ENCODE results near the gene TRIM17.

TRIM17 gene

GRCh38 chr1:228417483-228418203 is 982 bp upstream of the TRIM17 start:
- TF ChIP-seq, protein P1, sequence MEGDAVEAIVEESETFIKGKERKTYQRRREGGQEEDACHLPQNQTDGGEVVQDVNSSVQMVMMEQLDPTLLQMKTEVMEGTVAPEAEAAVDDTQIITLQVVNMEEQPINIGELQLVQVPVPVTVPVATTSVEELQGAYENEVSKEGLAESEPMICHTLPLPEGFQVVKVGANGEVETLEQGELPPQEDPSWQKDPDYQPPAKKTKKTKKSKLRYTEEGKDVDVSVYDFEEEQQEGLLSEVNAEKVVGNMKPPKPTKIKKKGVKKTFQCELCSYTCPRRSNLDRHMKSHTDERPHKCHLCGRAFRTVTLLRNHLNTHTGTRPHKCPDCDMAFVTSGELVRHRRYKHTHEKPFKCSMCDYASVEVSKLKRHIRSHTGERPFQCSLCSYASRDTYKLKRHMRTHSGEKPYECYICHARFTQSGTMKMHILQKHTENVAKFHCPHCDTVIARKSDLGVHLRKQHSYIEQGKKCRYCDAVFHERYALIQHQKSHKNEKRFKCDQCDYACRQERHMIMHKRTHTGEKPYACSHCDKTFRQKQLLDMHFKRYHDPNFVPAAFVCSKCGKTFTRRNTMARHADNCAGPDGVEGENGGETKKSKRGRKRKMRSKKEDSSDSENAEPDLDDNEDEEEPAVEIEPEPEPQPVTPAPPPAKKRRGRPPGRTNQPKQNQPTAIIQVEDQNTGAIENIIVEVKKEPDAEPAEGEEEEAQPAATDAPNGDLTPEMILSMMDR (conservative IDR thresholded peaks at IDR 0.05; ENCODE audit: low read depth, low read length), result no peak
- peak; percentile 19 for DNase-seq (ENCODE audit: low read depth)
- H3K4me3 ChIP-seq (ENCODE audit: low read depth, low read length), result no peak overlapping the region

- DNase-seq (ENCODE audit: low read depth), result no peak
- TF ChIP-seq, protein P1 (conservative IDR thresholded peaks at IDR 0.05; ENCODE audit: low read depth, low read length), result no peak
- no peak overlapping the region for H3K4me3 ChIP-seq (ENCODE audit: low read depth, low read length)
Observed at GRCh38 chr1:228417061-228417460, 400 bp upstream of the TRIM17 start.

- H3K4me3 ChIP-seq (ENCODE audit: low read depth, low read length), result peak overlapping the region; percentile 53
- TF ChIP-seq, protein P1 (conservative IDR thresholded peaks at IDR 0.05; ENCODE audit: low read depth, low read length), result no peak
Observed at GRCh38 chr1:228415853-228416216, 826 bp downstream of the TRIM17 start.

GRCh38 chr1:228415221-228415620 is 1.4 kb downstream of the TRIM17 start:
- H3K4me3 ChIP-seq (ENCODE audit: low read depth, low read length), result no peak overlapping the region
- no peak for DNase-seq (ENCODE audit: low read depth)
- TF ChIP-seq, protein P1 (conservative IDR thresholded peaks at IDR 0.05; ENCODE audit: low read depth, low read length), result no peak

More at GRCh38 chr1:228415853-228416216, 826 bp downstream of the TRIM17 start:
- no peak for DNase-seq (ENCODE audit: low read depth)

DNA sequence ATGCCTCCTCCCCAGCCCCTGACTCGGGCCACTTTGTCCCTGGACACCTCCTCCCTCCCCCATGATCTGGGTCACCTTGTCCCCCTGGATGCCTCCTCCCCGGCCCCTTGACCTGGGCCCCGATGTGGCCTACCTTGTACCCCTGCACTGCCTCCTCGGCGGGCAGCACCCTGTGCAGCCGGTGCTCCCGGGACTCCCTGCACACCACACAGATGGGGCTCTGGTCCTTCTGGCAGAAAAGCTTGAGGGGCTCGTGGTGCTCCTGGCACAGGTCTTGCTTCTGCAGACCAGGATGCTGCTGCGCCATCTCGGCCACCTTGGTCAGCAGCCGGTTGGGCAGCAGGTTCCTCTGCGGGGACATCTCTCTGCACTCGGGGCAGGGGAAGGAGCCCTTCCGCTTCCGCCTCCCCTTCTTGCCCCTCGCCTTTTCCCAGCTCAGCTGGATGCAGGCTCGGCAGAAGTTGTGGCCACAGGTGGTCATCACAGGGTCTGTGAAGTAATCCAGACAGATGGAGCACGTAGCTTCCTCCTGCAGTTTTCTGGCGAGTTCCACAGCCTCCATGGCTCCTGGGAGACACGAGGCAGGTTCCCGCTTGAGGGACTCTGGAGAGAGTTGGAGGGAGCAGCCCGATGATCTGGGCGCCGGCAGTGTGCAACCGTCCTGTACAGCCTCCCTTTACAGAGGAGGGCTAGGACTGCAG is 2.0 kb downstream of the TRIM17 start:
- TF ChIP-seq, protein P1 (conservative IDR thresholded peaks at IDR 0.05; ENCODE audit: low read depth, low read length), result no peak
- DNase-seq (ENCODE audit: low read depth), result no peak
- no peak overlapping the region for H3K4me3 ChIP-seq (ENCODE audit: low read depth, low read length)

GRCh38 chr1:228413241-228414010 is 3.2 kb downstream of the TRIM17 start:
- TF ChIP-seq, protein P1 (conservative IDR thresholded peaks at IDR 0.05; ENCODE audit: low read depth, low read length), result no peak
- no peak for DNase-seq (ENCODE audit: low read depth)
- no peak overlapping the region for H3K4me3 ChIP-seq (ENCODE audit: low read depth, low read length)

Measured in choroid plexus epithelial cell (primary cell).